Measurements from ENCODE around the gene RRM1. TPM values are rescaled to one million over a fixed set of nuclear protein-coding genes. Genes with fewer than 3 reads are reported as not detected.

Gene RRM1
- total RNA-seq, 3 donors from 2014 or later: 29.5 to 63.4 (median 36.3) TPM

- TF ChIP-seq CTCF (IDR thresholded peaks at IDR 0.05): no peak
- Histone ChIP-seq H3K36me3 (ENCODE audit: low read depth) (no peaks in the 10 kb centered on the region), H3K4me3 (no peak overlapping the region), H3K9me3 (no peaks in the 10 kb centered on the region), H3K4me1 (ENCODE audit: low read depth) (peaks cover 5% of the 10 kb centered on the region)
- ATAC-seq (no peak), DNase-seq (no peak)
- intact Hi-C loops (cut with DNase I, micrococcal nuclease): no loop called here
Observed at GRCh38 chr11:4090258-4090657, 4.3 kb upstream of the RRM1 start.

DNA sequence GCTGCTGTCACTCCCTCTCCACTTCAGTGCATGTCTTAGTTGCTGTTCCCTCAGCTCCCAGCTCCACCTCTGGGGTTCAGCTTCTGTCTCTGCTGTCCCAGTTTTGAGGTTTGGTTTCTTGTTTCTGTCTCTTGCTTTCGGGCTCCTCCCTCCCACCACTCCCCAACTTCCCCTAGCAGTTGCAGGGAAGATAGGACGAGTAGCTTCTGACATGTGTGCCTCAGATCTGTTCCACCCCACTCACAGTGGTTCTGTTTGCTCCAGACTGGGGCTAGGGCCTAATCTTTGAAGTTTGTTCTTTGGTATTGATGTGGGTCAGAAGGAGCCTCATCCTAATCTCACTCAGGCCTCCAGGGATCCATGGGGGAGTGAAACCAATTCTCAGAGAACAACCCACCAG, 2.6 kb upstream of the RRM1 start:
- Histone ChIP-seq H3K36me3 (ENCODE audit: low read depth) (no peaks in the 10 kb centered on the region), H3K4me3 (no peak overlapping the region), H3K4me1 (ENCODE audit: low read depth) (peaks cover 5% of the 10 kb centered on the region), H3K9me3 (no peaks in the 10 kb centered on the region)
- ATAC-seq (no peak), DNase-seq (no peak)
- no peak for TF ChIP-seq CTCF (IDR thresholded peaks at IDR 0.05)
- intact Hi-C loops (cut with DNase I, micrococcal nuclease): no loop called here

- peak overlapping the region; percentile 72 for H3K4me3 ChIP-seq
- TF ChIP-seq CTCF (IDR thresholded peaks at IDR 0.05): no peak
- H3K36me3 ChIP-seq (ENCODE audit: low read depth): no peaks in the 10 kb centered on the region
- ATAC-seq (no peak), DNase-seq (no peak)
- no peaks in the 10 kb centered on the region for H3K9me3 ChIP-seq
- intact Hi-C loops (cut with DNase I, micrococcal nuclease): no loop called here
- peaks cover 5% of the 10 kb centered on the region for H3K4me1 ChIP-seq (ENCODE audit: low read depth)
Observed at GRCh38 chr11:4093519-4094347, 866 bp upstream of the RRM1 start.

DNA sequence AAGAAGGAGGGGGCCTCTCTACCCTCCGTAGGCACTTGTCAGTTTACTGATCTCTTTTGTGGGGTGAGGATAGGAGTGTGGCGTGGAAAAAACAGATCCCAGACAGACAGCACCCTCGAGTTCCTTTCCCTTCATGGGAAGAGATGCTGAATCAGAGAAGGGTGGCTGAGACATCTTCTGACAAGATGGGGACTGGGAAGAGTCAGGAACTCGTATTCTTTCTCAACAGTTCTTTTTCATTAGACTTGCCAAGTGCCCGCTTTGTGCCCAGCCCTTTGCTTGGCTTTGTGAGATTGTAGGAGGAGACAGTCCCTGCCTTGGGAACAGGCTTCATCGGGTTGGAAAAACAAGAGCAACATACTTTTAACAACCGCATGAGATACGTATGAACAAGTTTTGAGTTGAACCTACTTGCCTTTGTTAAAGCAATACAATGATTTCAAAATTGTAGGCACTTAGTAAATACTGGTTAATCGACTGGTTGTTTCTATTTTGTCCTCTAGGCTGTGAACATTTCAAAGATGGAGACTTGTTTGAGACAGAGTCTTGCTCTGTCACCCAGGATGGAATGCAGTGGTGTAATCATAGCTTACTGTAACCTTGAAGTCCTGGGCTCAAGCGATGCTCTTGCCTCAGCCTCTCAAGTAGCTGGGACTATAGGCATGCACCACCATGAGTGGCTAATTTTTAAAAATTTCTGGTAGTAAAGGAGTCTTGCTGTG, 1.1 kb downstream of the RRM1 start:
- TF ChIP-seq CTCF (IDR thresholded peaks at IDR 0.05): no peak
- intact Hi-C loops (cut with DNase I, micrococcal nuclease): no loop called here
- ATAC-seq (no peak), DNase-seq (no peak)
- Histone ChIP-seq H3K9me3 (no peaks in the 10 kb centered on the region), H3K4me3 (no peak overlapping the region), H3K4me1 (ENCODE audit: low read depth) (peaks cover 5% of the 10 kb centered on the region), H3K36me3 (ENCODE audit: low read depth) (no peaks in the 10 kb centered on the region)

GRCh38 chr11:4098026-4098621, 3.5 kb downstream of the RRM1 start:
- H3K36me3 ChIP-seq (ENCODE audit: low read depth): no peaks in the 10 kb centered on the region
- no peak for DNase-seq
- peaks cover 5% of the 10 kb centered on the region for H3K4me1 ChIP-seq (ENCODE audit: low read depth)
- no peak for ATAC-seq
- no peak for TF ChIP-seq CTCF (IDR thresholded peaks at IDR 0.05)
- intact Hi-C loops (cut with DNase I, micrococcal nuclease): no loop called here
- H3K9me3 ChIP-seq: no peaks in the 10 kb centered on the region
- no peak overlapping the region for H3K4me3 ChIP-seq

All from mucosa of descending colon (tissue), 3 donors.